NB4 (cell line): ENCODE measurements around the gene STPG1.

Source experiments
- DNase-seq: peaks from one replicate; pipeline ENCODE4 v3.0.0; 2010; ENCODE audit warnings: low read depth
- H3K4me3 ChIP-seq: one replicate; pipeline ENCODE4 v1.5.1; 2011; ENCODE audit warnings: mild to moderate bottlenecking, low read depth, low read length, moderate library complexity
- MYC ChIP-seq: IDR thresholded peaks from 2 replicates; pipeline ENCODE4 v1.6.1; 2011; ENCODE audit warnings: low read depth, low read length
- POLR2A ChIP-seq: IDR thresholded peaks from 2 replicates; pipeline ENCODE4 v1.6.1; 2011; ENCODE audit warnings: mild to moderate bottlenecking; ENCODE audit not compliant: insufficient read length; ENCODE audit errors: extremely low read depth
- TF ChIP-seq, protein P1 (sequence below): IDR thresholded peaks from 2 replicates; pipeline ENCODE4 v1.6.1; 2011; ENCODE audit warnings: low read depth, low read length
- TF ChIP-seq, protein P2 (sequence below): IDR thresholded peaks from one replicate; pipeline ENCODE4 v1.5.1; 2012; ENCODE audit warnings: low read depth, low read length

STPG1 gene

DNA sequence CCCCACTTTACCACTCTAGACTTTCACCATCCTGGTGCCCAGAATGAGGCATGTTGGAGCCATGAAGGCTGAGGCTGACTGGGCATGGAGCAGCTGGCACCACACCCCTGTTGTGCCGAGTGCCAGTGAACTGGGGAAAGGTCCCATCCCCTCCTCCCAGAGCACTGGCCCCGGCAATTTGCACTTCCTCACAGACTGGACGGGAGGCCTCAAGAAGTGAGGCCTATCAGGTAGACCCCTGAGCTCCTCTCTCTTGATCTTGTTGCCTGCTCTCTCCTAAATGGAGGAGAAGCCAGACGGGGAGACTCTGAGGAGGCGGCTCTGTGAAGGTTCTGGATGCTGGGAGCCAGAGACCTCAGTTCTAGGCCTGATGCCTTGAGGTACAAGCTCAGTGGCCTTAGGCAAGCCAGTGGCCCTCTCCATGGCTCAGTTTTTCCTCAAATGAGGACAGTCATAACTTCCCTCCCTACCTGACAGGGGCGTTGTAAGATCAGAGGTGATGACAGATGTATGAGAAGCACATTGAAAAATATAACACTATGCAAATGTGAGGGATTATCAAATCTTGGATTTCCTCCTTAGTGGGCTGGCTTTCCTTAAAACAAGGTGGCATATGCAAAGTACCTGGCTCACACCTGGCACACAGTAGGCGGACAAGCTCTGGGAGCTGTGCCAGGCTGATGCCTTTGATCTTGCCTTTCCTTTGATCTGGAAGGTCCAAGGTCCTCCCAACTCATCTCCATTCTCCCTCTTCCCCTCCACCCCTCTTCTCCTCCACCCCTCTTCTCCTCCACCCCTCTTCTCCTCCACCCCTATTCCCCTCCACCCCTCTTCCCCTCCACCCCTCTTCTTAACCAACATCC lies 87.8 kb downstream of the STPG1 start:
- H3K4me3 ChIP-seq = no peak overlapping the region
- no peak for DNase-seq
- TF ChIP-seq, protein P1, sequence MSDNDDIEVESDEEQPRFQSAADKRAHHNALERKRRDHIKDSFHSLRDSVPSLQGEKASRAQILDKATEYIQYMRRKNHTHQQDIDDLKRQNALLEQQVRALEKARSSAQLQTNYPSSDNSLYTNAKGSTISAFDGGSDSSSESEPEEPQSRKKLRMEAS = no peak
- TF ChIP-seq MYC (no peak), POLR2A (no peak)
- TF ChIP-seq, protein P2, sequence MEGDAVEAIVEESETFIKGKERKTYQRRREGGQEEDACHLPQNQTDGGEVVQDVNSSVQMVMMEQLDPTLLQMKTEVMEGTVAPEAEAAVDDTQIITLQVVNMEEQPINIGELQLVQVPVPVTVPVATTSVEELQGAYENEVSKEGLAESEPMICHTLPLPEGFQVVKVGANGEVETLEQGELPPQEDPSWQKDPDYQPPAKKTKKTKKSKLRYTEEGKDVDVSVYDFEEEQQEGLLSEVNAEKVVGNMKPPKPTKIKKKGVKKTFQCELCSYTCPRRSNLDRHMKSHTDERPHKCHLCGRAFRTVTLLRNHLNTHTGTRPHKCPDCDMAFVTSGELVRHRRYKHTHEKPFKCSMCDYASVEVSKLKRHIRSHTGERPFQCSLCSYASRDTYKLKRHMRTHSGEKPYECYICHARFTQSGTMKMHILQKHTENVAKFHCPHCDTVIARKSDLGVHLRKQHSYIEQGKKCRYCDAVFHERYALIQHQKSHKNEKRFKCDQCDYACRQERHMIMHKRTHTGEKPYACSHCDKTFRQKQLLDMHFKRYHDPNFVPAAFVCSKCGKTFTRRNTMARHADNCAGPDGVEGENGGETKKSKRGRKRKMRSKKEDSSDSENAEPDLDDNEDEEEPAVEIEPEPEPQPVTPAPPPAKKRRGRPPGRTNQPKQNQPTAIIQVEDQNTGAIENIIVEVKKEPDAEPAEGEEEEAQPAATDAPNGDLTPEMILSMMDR = no peak

DNA sequence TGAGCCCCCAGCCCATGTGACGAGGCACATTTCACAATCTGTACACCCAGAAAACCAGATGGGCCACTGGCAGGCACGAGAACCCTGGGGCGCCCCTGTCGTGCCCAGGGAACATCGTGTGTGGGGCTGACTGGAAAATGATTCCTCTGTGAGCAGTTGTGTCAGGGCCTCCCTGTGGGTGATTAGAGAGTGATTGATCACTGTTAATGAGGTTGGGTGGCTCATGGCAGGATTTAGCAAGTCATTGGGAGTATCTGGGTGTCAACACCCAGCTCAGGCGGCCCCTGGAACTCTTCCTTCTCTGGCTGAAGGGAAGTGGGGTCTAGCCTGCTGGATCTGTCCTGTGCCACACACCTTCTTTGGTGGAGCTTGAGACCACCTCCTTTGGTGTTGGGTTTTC lies 88.7 kb downstream of the STPG1 start:
- H3K4me3 ChIP-seq = no peak overlapping the region
- no peak for DNase-seq
- TF ChIP-seq MYC = no peak
- TF ChIP-seq, protein P1 = no peak
- no peak for TF ChIP-seq POLR2A
- TF ChIP-seq, protein P2 = no peak

DNA sequence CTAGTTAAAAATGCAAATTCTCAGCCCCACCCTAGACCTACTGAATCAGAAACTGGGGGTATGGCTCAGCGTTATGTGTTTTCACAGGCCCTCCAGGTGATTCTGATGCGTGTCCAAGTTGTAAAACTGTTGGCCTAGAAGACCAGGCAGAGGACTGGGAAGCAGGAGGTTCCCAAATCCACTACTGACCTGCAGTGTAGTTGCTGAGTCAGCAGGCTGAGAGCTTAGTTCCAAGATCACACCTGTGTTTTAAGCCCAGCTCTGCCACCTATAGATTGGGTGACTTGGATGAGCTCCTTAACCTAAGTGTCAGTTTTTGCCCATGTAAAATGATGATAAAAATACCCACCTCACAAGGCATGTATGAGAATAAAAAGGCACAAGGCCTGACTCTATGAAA lies 90.3 kb downstream of the STPG1 start:
- H3K4me3 ChIP-seq = no peak overlapping the region
- no peak for DNase-seq

DNA sequence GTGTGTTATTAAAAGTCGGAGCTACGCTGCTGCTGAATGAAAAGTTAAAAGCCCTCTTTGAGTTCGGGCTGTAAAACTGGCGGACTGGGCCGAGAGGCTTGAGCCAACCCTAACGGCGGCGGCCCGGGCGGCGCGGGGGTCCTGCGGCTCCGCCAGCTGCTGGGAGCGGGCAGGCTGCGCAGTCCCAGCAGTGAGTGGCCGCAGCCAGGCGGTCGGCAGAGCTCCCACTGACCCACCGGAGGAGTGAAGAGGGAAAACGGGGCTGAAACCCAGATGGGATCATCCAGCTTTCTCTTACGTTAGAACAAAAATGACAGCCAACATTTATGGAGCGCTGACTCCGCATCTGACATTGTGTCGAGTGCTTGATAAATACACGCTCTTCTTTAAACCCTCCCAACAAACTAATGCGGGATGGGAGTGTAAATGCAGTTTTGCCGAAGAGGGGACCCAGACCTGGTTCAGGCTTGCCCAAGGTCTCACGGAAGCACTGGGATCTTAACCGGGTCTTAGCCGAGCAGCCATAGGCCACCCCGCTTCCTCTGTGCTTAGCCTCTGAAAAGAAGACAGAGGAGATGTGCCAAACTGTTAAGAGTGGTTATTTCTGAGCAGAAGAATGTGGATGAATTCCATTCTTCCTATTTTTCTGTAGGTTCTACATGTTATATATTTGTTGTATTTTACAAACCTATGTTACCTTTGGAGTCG lies 91.0 kb downstream of the STPG1 start:
- DNase-seq = peak; percentile 19
- TF ChIP-seq, protein P2 = no peak
- no peak for TF ChIP-seq MYC
- no peak for TF ChIP-seq POLR2A
- TF ChIP-seq, protein P1 = no peak
- H3K4me3 ChIP-seq = peak overlapping the region; percentile 36

More for the DNA sequence above, 90.3 kb downstream of the STPG1 start:
- TF ChIP-seq MYC (no peak), POLR2A (no peak)
- TF ChIP-seq, protein P2 = no peak
- TF ChIP-seq, protein P1 = no peak

DNA sequence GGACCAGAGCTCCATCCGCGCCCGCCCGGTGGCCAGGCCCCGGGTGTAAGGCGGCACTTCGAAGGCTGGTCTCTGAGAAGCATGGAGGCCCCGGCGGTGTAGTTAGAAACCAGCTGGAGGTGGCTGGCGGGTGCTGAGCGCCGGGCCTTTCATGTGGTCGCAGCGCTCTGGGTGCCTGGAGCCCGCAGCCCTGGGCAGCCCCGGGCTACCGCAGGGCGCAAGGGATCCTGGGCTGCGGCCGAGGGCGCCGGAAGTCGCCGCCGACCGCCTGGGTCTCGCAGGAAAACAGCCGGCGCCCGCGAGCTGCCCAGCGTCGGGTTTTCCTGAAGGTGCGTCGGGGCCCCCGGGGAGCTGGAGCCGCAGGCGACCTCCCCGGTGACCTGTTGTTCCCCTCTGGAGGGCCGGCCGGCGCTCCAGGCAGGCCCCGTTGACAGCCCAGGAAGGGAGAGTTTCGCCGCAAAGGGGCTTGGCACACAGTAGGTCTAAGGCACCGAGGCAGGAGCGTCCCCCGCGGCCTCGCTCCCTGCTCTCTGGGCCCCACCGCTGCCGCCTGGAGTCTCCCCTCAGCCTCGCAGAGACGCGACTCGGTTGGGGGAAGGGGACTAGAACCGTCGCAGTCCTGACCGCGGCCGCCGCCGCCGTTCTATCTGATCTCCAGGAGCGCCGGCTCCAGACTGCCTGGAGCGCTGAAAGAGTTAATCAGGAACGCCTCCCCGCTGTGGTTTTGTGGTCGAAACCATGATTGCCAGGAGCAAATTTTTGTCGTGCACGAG lies 91.7 kb downstream of the STPG1 start:
- peak; percentile 89 for DNase-seq
- H3K4me3 ChIP-seq = peak overlapping the region; percentile 46
- TF ChIP-seq, protein P1 = peak; percentile 53; the same call in 1 of the 2 replicates
- TF ChIP-seq POLR2A (peak; percentile 60), MYC (peak; percentile 15; the same call in 1 of the 2 replicates)
- TF ChIP-seq, protein P2 = no peak
